ENCODE data around the gene USP25. TPM values are rescaled to one million over a fixed set of nuclear protein-coding genes. Genes with fewer than 3 reads are reported as not detected.

USP25 gene
- total and polyA plus RNA-seq, 8 donors: 8.2 to 91.6 (median 25.5) TPM

- intact Hi-C loops (cut with DNase I; ENCODE audit: low total_unique reads): no loop called here
- no peak for DNase-seq
- Histone ChIP-seq H3K36me3 (no peaks in the 10 kb centered on the region), H3K27me3 (no peaks in the 10 kb centered on the region), H3K4me1 (no peaks in the 10 kb centered on the region), H3K27ac (no peak overlapping the region), H3K9me3 (no peaks in the 10 kb centered on the region), H3K4me3 (no peak overlapping the region)
- WGBS, 5 donors: 86 to 92% (median 87%) methylated on average over 2 of the region's 2 CpGs
- TF ChIP-seq CTCF (IDR thresholded peaks at IDR 0.05): no peak
Observed at GRCh38 chr21:15692711-15693110, 37.1 kb upstream of the USP25 start.

GRCh38 chr21:15695241-15695640 is 34.5 kb upstream of the USP25 start:
- 90 to 100% (median 99%) methylated on average over 1 of the region's 1 CpG for WGBS, 5 donors

GRCh38 chr21:15701830-15702229 is 28.0 kb upstream of the USP25 start:
- peaks cover 0 to 11% (median 5%) of the 10 kb centered on the region in 4 donors for H3K9me3 ChIP-seq
- WGBS, 5 donors: 19 to 46% (median 35%) methylated on average over 1 of the region's 1 CpG
- no peak overlapping the region for H3K4me3 ChIP-seq
- no peaks in the 10 kb centered on the region for H3K27me3 ChIP-seq
- H3K36me3 ChIP-seq: no peaks in the 10 kb centered on the region
- no peak for DNase-seq
- no peak overlapping the region for H3K27ac ChIP-seq
- intact Hi-C loops (cut with DNase I; ENCODE audit: low total_unique reads): no loop called here
- TF ChIP-seq POLR2A (IDR thresholded peaks at IDR 0.05): no peak
- TF ChIP-seq POLR2AphosphoS5 (IDR thresholded peaks at IDR 0.05): no peak
- no peak for TF ChIP-seq CTCF (IDR thresholded peaks at IDR 0.05)
- no peak for TF ChIP-seq EP300 (IDR thresholded peaks at IDR 0.05)
- no peaks in the 10 kb centered on the region for H3K4me1 ChIP-seq

More at GRCh38 chr21:15695241-15695640, 34.5 kb upstream of the USP25 start:
- no peak for DNase-seq
- Histone ChIP-seq H3K4me1 (no peaks in the 10 kb centered on the region), H3K36me3 (no peaks in the 10 kb centered on the region), H3K4me3 (no peak overlapping the region), H3K27ac (no peak overlapping the region), H3K27me3 (no peaks in the 10 kb centered on the region), H3K9me3 (no peaks in the 10 kb centered on the region)
- no peak for TF ChIP-seq POLR2A (IDR thresholded peaks at IDR 0.05)
- no peak for TF ChIP-seq EP300 (IDR thresholded peaks at IDR 0.05)
- TF ChIP-seq POLR2AphosphoS5 (IDR thresholded peaks at IDR 0.05): no peak
- TF ChIP-seq CTCF (IDR thresholded peaks at IDR 0.05): no peak
- intact Hi-C loops (cut with DNase I; ENCODE audit: low total_unique reads): no loop called here

- 72 to 90% (median 84%) methylated on average over 2 of the region's 2 CpGs for WGBS, 5 donors
- no peaks in the 10 kb centered on the region for H3K27me3 ChIP-seq
- no peak overlapping the region for H3K4me3 ChIP-seq
- no peak for DNase-seq
- peaks cover 0 to 5% (median 0%) of the 10 kb centered on the region in 4 donors for H3K4me1 ChIP-seq
- no peak for TF ChIP-seq POLR2AphosphoS5 (IDR thresholded peaks at IDR 0.05)
- TF ChIP-seq EP300 (IDR thresholded peaks at IDR 0.05): no peak
- TF ChIP-seq CTCF (IDR thresholded peaks at IDR 0.05): no peak
- TF ChIP-seq POLR2A (IDR thresholded peaks at IDR 0.05): no peak
- no peaks in the 10 kb centered on the region for H3K36me3 ChIP-seq
- intact Hi-C loops (cut with DNase I; ENCODE audit: low total_unique reads): no loop called here
- no peak overlapping the region for H3K27ac ChIP-seq
- H3K9me3 ChIP-seq: peaks cover 0 to 11% (median 5%) of the 10 kb centered on the region in 4 donors
Observed at GRCh38 chr21:15703932-15704331, 25.9 kb upstream of the USP25 start.
